ENCODE data around the gene SH2B3.
"Not testable (repeated sequence)": the region's sequence is repeated elsewhere in the genome, so short reads cannot be mapped to it uniquely, and the experiment has no call there.

Gene SH2B3

DNA sequence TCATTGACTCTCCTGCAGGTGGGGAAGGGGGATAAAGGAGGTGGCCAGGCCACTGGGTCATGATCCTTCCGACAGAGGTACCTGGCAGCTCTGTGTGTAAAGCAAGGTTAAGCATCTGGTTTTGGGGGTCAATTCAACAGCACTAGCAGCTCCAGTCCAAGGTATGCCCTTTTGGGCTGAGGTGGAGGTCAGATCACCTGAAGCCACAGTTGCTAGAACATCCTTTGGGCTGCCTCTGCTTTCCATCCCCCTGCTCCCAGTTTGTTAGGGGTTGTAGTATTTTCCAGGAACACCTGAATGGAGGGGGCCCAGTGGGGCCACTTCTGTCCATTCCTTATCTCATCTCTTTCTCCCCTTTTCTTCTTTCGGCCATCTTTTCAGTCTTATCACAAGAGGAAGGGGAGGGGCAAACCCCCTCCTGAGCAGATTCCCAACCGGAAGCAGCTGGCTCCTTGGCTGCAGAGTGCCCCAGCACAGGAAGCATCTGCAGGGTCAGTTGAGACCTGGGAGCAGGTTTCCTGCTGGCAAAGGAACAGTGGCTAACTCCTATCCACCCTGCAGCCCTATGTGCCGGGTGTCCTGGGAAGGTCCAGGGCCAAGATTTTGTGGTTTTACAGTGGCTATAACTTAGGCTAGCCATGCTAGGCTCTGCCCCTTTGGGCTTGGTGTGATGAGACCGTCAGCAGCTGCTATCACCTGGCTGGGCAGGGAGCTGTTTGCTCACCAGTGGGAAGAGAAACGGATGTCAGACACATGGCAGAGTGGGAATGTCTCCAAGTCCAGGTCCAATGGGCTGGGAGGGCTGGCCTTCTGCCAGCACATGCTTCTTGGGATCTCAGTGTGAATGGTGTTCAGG lies 40.2 kb downstream of the SH2B3 start:
- peak in 1 of 2 experiments; percentile 27 for DNase-seq

DNA sequence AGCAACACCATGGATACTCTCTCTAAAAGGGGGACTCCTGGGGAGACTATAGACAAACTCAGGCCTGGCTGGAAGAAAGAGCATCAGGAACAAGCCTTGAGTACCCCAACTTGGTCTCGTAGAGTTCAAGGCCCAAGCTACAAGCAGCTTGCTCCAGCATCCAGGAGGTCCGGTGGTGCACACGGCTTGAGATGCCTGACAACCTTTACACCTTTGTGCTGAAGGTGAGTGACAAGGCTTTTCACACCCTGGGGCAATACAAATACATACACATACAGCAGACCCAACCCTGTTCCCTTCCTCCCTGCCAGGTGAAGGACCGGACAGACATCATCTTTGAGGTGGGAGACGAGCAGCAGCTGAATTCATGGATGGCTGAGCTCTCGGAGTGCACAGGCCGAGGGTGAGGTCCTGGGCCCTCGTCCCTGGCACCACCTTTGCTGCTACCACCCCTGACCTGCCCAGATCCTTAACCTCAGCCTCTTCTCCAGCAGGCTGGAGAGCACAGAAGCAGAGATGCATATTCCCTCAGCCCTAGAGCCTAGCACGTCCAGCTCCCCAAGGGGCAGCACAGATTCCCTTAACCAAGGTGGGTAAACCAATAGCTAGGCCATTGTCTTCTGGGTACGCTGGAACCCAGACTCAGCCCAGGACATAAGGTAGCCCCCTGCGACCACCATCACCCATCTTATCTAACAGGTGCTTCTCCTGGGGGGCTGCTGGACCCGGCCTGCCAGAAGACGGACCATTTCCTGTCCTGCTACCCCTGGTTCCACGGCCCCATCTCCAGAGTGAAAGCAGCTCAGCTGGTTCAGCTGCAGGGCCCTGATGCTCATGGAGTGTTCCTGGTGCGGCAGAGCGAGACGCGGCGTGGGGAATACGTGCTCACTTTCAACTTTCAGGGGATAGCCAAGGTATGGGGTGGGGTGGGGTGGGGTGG lies 41.2 kb downstream of the SH2B3 start:
- DNase-seq = no peak

DNA sequence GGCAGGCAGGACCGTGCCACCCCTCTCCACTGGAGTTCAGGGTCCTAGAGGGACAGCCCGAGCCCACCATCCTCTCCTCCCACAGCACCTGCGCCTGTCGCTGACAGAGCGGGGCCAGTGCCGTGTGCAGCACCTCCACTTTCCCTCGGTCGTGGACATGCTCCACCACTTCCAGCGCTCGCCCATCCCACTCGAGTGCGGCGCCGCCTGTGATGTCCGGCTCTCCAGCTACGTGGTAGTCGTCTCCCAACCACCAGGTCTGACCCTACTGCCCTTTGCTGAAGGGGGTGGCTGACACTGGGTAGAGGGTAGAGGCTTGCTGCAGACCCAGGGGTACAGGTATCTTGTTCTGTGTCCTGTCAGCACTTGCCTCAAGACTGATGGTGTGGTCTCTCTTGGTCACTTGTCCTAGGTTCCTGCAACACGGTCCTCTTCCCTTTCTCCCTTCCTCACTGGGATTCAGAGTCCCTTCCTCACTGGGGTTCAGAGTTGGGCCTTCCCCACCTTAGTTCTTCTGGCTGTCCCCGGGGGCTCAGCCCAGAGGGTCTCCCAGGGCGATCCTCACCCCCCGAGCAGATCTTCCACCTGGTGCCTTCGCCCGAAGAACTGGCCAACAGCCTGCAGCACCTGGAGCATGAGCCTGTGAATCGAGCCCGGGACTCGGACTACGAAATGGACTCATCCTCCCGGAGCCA lies 42.0 kb downstream of the SH2B3 start:
- no peak for DNase-seq

DNA sequence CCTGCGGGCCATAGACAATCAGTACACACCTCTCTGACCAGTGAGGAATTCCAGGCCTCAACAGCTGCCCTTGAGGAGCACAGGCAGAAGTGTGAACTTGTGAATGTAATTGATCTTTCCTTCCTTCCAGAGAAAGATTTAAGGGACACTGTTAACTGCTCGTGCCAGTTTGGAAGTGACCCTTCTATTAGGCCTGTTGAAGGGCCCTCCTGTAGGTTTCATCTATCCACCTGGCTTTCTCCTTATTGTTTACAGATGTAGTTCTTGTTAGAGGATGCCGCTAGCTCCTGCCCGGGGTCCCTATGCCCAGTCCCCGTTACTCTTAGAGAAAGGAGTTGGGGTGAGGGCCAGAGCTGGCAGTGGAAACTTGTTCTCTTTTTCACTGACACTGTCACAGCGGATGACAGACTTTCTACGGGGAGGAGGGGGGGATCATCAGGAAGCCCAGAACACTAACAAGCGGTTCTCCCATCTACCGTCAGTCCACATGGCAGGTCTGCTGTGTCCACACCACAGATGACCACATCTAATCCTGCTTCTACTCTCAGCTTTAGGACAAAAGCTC lies 42.6 kb downstream of the SH2B3 start:
- no peak for DNase-seq

DNA sequence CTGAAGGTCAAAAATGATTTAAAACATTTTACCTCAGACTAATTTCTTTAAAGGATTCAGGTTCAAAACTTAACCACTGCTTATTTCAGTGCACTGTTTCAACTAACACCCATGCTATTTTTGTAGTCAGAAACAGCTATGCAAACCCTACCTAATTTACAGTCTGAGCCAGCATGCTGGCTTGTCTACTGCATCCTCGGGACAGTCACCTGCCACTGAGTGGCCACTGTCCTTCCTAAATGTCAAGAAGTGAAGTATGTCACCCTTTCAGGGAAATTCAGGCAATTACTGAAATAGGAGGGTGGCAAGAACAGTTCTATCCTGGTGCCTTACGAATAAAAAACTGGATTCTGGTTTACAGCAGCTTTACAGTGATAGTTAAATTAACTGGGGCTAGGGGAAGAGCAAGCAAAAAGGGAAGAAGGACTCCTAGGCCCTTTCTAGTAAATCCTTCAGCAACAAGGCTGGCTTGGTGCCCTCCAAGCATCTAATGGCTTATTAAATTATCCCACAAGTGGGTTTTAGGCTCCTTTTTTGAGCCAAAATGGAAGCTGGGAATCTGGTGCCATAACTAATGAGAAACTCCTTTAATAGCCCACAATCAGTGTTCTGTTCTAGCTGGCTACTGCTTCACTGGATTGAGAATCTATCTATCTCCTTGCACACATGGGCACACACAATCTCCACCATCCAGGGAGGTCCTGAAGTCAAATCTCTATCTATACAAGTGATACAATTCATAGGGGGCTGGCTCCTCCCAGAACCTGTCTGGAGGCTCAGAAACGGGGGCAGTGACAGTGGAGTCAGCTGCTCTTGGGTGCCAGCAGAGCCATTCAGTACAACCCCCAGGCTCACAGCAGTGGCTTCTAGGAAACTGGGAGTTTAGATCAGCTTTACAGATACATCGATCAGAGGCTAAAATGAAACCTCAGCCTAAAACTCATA lies 43.4 kb downstream of the SH2B3 start:
- DNase-seq = no peak

DNA sequence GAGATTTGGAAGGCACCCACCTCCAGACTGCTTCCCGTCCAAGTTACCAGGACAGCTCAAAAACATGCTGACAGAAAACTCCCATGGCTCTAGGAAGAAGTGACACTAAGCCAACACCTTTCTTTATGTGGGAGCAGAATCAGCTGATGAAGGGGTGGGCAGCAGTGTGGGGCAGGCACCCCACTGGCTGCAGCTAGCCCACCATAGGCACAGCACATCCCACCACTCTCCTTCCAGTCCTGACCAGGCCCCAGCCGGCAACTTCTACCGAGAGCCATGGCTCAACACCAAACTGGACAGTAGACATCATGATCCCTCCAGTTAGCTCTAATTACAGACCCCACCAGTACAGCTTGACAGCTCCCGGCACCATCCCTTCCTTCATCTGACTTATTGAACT lies 45.0 kb downstream of the SH2B3 start:
- DNase-seq = no peak

DNA sequence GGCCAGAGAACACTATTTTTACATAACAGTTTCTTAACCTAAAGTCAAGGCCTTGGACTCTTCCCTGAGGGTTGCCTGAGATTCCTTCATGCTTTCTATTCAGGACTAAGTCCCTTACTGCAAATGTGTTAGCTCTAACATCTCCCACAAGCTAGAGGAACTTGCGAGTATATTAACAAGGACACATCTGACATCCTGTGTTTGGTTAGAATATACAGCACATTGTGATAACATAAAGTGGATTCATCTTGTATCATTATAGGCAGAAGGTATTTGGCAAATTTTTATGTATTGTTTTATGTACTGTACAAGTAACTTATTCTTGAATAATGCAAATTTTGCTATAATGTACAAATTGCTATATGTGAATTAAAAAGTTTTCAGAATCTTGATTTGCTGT lies 45.5 kb downstream of the SH2B3 start:
- DNase-seq = no peak

DNA sequence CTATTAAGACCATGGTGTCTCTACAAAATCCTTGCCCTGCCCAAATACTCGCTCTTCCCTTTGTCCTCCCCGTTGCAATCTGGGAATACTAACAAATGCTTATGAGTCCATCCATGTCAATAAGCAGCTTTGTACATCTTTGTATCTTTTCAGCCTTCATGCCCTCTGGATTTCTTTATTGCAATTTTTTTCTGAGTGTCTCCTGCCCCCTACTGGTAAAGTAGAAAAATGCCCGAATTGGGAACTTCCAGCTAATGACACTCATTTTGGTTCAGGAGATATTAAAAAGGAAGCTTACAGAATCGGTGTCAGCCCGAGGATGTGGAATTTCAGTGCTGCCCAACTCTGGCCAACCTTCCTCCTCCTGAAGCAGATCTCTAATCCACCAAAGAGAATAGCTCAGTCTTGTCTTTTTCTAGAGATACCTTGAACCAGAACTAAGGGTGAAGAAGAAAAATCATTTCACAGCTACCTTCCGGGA lies 46.0 kb downstream of the SH2B3 start:
- no peak for DNase-seq

DNA sequence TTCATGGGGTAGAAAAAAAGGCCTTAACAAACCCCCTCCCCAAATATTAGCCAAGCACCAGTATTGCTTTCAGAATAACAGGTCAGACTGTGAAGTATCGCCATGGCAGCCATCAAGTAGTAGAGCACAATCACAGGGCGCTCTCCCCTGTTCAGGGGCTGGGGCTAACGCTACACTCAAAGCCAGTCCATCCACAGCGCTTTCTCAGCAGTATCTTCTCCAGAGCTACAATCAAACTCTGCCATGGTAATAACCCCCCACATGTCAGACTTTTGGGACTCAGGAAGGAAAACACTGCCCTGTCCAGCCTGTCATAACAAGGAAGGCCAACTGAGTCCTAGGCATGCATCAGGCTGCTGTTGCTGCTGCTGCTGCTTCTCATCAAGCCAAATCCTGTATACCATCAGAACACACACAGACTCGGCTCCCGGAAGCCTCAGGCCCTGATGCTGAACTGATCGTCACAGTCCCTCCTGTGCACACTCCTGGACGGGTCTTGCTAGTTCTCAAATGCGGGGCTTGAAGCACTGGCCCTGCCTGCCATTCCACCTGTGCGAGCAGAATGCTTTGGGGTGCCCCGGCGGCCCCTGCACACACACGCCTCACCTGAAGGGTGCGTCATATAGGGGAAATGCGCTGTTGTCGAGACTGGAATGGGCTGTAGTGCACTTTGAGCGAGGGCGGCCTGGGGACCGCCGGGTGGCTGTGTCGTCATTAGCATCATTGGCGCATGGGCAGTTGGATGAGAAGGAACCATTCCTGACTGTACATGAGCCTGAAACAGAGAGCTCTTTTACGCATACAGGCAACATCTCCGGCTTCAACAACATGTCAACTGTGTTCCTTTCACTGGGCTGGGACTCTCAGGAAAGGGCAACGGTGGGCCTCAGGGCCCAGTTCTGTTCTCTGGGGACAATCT lies 47.6 kb downstream of the SH2B3 start:
- DNase-seq = no peak

DNA sequence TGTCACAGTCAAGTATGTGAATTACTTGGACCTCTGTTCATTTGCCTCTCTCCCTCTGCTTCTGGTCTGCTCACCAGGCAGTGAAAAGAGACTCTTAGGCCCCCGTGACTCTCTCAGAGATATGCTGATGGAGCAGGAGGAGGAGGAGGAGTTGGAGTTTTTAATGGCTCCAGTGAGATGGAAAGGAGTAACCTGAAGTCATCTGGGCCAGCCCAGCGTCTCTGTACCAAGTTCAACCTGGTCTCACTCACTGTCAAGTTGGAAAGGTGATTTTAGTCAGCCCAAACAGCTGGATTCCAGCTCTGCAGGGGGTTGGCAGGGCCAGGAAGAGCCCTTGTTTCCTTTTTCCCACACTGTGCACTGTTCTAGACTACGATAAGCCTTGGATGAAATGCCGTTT lies 48.6 kb downstream of the SH2B3 start:
- DNase-seq = no peak

DNA sequence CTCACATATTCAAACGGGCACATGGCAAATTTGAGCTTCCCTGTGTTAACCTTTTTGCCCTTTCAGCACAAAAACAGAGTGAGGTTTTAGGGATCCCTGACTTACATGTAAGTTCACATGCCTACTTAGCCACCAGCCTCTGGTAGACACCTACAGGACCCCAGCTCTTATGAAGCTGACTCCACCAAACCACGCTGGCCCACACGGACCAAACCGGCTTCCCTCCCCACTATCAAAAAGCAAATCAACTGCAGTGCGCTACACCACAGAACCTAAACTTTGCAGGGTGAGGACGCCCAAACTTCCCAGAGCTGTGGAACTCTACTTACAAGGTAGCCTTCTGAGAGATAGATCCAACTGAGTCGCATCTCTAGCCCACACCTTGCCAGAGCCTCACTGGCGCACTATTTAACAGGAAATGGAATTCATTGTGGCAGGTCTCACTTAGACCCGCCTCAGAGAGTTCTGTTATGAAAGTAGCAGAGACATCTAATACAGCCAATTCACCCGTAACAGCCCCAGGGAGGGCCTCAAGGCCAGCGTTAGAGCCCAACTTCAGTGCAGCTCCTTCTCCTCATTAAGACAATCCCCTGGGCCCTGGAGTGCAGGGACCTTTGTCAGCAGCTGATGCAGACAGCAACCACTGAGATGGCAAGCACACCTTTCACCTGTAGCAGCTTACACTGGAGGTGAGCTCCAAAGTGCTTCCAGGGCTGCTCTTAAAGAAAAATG lies 49.2 kb downstream of the SH2B3 start:
- no peak for DNase-seq

DNA sequence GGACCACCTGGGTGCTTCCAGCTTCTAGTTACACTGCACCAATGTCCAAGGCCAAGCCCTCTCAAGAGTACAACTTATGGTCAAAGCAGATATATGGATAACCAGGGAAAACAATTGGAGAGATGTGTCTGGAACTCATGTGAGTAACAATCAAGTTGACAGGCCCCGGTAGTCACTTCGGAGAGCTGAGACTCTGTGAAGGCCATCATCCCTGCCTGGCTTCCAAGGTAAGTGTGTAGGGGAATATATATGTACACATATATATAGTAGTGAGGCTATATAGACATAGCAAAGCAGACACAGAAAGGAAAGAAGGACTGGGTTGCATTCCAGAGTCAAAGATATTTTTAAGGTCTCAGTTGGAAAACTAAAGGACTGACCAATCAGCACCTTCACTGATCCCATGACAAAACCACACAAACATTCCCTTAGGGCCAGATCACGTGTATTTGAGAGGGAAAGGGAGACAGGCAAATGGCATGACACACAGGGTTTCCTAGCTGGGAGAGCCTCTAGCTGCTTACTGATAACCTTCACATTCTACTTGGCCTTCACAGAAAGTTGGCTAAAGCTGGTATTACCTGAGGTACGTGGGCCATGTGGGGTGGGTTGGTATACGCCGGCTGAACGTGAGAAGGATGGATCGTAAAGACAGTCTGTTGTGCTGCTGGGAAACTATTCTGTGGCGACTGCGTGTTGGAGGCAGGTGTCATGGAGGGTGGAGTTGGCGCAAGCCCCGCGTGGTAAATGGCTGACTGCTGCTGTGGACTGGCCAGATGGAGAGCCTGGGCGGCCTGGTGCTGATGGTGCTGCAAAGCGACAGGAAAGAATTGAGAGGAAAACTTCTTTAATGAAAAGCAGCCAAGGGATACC lies 50.0 kb downstream of the SH2B3 start:
- no peak for DNase-seq

DNA sequence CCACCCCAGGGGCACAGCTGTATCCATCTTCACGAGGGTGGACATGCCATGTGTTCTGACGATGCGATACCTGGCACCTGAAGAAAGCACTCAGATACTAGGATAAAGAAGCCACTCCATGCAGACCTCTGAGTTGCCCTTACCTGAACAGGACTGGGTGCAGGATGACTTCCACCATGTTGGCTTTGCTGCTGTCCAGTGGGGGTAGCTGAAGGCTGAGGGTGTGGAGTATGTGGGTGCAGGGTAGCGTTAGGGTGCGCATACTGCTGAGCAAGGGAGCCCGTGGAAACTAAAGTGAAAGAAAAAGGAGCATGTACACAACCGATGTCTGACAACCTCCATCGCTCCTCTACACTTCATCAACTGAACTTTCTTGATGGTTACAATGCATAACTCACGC lies 51.3 kb downstream of the SH2B3 start:
- no peak for DNase-seq

DNA sequence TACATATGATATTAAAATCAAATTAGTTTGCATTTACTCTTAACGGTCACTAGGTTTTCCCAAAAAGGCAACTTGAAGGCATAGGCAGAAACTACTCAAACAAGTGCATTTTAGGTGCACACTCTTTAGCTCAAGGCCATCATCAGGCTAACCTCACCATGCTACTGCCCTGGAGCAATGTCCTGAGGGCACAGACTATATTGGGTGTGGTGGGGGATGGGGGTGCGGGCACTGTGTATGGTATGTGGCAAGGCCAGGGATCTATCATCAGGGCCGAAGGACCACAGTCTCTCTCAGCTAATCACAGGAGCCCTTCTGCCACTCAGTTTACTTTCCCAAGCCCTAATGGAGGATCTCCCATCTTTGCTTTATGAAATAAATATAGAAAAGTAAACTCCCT lies 51.9 kb downstream of the SH2B3 start:
- DNase-seq = no peak

DNA sequence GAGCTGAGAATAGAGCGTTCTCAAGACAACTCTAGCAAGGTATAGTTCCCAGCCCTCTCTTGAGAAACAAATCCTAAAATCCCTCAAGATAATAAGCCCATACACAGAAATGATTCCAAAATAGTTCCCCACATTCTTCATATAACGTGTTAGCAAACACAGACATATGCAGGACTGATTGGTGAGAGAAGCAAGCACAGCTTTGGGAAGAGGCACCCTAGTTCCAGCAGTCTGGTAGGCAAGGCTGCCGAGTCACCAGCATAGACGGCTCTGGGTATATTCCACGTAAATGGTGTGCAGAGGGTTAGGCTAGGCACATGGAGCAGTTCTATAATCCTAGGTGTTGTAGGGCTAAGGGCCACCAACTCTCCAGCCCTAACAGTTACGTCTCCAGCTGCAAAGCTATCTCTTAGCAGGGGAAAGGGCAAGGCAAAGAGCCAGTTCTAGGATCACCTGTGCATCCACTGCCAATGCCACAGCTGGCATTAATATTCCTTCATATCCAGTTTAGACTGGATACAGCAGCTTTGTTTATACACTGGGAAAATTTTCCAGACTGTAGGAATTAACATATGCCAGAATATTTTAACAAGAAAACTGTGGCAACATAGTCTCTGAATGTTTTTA lies 52.9 kb downstream of the SH2B3 start:
- no peak for DNase-seq

DNA sequence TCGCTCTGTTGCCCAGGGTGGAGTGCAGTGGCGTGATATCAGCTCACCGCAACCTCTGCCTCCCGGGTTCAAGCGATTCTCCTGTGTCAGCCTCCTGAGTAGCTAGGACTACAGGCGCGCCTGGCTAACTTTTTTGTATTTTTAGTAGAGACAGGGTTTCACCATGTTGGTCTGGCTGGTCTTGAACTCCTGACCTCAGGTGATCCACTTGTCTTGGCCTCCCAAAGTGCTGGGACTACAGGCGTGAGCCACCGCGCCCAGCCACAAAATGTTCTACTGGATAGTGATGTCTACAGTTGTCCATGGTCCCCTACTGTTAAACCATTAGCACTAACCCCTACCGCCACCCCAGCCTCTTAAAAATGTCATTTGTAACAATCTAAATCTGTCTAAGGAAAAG lies 54.4 kb downstream of the SH2B3 start:
- not testable (repeated sequence) for DNase-seq

DNA sequence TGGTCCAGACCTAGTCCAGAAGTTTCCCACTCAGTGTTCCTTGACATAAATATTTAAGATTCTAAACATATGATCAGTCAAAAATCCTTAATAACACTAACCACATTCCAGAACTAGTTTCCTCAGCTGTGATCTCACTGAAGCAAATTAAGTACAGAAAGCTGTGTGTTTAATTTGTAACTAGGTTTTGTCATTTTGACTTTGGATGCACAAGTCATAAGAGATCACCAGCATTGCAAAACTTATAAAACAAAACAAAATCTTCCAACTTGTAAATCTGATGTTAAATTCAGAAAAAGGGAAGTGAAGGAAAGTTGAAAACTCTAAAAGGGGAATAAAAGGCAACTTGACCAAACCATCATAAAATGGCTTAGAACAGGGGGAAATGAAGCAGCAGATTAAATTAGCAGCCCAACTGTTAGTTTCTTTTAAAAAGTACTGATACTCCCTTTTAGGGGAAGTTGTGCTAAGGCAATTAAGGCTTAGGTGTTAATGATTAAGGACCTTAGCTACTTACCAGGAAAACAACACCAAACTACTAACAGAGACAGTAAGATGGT lies 56.6 kb downstream of the SH2B3 start:
- DNase-seq = no peak
